ENCODE results near the gene INTS14.
A peak's percentile ranks its signal among the peaks of the same experiment; 100 is the strongest.

Gene INTS14

DNA sequence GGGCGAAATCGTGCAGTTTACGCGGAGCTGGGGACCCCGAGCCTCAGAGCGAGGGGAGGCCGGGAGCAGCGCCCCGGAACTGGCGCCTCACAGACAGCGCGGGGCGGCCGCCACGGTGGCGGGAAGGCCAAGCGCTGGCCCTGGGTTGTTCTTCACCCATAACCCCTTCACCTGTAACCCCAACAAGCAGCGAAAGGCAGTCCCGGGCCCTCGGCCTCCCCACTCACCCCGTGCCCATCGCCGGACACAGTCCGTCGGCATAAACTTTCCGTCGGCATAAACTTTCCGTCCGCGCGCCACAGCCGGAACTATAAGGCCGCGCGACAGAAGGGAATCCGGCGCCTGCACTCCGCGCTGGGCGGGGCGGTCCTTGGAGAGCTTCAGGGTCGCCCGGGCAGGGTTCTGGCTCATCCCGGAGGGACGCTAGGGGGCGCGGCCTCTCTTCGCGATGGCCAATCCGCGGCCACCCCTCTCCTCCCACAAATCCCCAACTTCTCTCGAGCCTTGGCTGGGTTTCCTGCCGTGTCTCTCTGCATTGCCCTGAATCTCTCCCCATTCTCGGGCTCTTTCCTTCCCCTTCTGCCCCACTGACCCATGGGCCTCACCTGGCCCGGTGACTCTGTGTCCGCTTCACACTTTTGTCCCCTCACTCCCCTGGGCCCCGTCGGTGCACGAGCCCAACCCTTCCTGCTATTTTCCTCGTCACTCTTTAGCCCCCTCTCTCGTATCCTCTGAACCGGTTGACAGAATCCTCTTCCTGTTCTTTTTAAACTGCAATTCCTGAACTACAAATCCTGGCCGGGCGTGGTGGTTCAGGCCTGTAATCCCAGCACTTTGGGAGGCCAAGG is at the start of gene INTS14:
INTS14 (minus strand) TSS at position 261 of the 848 bp plus-strand sequence. CDS start 3,751 bp downstream, outside the sequence.
- DNase-seq (ENCODE audit: low read depth) = peak; percentile 79

DNA sequence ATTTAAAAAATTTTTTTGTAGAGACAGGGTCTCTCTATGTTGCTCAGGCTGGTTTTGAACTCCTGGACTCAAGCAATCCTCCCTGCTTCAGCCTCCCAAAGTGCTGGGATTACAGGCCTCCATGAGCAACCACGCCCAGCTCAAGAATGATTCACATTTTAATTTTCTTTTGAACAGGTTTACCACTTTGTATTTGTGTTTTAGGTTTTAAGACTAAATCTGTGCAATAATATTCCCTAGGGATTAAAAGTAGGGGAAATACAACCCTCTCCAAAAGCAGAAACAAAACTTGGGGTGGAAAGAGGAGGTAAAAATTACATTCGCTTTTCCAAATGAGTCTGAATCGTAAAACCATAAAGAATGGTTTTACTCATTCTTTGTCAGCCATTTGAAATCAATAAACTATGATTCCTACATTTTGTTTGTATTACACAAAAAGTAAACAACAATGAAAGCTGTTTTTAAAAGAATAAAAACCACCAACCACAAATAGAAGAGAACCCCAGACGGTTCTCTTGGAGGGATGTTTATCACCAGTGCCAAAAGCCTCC is 48.6 kb upstream of the INTS14 start:
- no peak for DNase-seq (ENCODE audit: low read depth)

DNA sequence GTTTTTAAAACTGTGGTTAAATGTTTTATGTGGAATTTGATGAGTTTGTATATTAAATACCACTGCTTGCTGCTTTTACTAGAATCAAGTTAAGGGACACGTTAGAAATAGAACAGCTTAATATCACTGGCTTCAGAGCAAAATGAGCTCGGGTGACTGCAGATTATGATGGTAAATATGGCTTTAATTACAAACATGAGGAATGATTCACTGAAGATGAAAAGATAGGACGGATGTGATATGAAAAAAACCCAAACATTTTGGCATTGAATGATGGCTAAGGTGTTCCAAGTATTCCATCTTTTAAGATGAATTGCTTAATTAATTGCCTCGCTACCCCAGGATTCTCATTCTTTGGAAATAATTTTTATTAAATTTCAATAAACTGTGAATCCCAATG is 44.5 kb upstream of the INTS14 start:
- no peak for DNase-seq (ENCODE audit: low read depth)

DNA sequence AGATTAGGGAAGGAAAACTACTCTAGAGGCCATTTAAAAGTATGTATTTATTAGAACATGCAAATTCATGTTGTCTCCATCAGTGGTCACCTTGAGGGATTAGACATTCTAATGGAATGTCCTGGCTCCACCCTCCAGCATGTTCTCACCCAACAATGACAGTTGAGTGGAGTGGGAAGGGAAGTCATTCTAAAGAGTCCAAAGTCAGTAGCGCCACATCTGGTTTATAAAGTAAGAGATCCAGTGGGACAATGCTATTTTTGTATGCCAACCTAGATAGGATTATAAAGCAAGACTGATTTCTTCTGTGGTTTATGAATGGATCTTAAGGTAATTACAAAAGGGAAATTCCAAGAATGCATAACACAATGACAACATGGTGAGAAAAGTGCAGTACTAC is 44.1 kb upstream of the INTS14 start:
- peak; percentile 14 for DNase-seq (ENCODE audit: low read depth)

DNA sequence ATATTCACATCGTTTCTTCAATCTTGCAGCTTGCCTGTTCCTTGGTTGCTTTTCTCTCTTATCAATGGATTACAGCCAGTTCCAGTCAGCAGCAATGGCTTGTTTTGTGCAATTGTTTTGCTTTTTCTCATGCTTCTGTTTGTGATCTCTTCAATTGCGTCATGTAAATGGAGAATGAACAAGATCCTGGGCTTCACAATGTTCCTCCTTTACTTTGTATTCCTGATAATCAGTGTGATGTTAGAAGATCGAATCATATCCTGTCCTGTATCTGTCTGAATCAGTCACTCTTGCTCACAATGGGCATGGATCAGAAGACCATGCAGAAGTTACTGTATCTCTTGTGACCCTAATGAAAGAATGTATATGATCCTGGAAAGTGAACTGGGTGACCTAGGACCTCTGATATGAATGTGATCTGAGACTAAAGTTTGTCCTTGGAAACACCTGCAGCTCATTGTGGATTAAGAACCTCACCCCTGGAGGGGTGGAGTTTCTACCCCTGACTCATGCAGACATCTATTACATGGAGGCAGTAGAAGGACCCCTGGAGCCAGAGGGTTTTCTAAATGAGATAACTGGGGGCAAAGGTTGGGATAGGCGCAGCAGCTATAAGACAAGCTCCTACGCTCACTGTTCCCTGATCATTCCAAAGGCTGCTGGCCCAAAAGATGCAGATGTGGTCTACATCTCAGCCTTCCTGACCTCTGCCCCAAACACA is 43.0 kb upstream of the INTS14 start:
- DNase-seq (ENCODE audit: low read depth) = no peak

DNA sequence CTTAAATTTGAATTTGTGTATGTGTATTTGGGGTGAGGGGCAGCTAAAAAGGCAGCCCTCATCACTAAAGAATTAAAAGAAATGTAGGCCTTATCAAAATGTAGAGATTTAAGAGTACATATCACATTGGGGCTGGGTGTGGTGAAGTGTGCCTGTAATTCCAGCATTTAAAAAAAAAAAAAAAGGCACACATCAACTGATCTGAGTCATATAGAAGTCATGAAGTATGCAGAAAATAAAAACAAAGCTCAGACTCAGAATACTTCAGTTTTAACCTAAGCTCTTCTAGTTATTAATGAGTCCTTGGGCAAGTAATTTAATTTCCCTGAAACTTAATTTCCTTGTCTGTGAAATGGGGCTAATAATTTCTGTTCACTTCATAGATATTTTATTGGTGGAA is 42.4 kb upstream of the INTS14 start:
- DNase-seq (ENCODE audit: low read depth) = no peak

DNA sequence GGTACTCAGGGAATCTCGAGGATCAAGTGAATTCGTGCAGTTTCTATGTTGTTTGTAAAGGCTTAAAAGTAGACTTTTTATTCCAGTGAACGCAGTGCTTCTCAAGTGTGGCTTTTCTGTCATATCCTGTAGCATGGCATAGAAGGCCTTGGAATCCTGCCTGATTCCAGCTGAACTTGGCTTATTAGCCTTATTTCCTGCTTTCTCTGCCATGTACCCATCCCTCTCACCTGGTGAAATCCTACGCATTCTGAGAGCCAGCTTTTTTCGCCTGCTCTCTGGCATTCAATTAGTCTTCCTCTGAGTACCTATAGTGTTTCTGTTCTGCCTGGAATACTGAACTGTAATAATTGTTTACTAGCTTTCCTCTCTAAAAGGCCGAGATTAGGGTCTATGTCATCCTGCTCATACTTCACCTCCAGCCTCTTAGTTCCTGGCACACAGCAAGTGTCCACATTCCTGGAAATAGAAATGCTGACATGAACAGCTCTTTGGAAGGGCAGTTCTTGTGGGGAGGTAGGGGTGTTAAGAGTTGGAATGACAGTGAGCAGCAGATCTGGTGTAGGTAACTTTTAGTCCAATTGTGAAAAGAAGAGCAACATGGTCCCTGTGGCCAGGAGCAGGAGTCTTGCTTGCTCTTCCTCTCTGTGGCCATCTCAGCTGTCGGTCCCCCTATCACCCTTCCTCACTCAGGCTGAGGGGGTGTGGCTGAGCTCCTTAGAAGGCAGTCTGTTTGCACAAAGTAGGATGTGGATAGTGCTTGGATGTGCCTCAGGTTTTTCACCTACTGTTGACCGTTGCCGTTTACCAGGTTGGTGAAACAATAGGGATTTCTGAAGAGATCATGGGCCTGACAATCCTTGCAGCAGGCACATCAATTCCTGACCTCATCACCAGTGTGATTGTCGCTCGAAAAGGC is 41.2 kb upstream of the INTS14 start:
- no peak for DNase-seq (ENCODE audit: low read depth)

DNA sequence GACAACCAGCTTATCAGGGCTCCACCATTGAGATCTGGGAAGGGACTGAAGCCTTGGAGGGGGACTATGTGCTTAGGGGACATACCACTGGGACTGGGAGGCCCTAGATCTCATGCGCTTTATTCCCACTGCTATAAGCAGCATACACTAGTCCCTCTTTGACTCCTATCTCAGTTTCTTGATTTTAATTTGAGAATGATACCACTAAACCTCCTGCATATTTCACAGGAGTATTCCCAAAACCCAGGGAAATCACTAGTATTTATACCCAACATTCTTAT is 40.1 kb upstream of the INTS14 start:
- DNase-seq (ENCODE audit: low read depth) = no peak

GRCh38 chr15:65650312-65651041 is 39.5 kb upstream of the INTS14 start:
- no peak for DNase-seq (ENCODE audit: low read depth)

DNA sequence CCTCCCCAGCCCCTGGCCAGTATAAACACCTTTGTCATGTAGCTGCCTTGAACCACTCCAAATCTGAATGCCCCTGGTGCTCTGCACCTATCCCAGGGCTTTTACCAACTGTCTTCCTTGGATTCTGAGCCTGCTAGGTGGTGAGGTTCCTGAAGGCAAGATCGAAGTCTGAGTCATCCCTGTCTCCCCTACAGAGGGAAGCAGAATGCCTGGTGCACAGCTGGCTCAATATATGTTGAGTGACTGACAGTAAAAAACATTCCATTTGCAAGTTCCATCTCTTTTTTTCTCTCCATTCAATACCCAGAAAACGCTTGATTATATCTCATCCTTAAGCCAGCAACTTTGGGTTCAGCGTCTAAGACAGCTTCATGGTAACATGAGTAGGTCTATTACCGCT is 35.6 kb upstream of the INTS14 start:
- peak; percentile 20 for DNase-seq (ENCODE audit: low read depth)

DNA sequence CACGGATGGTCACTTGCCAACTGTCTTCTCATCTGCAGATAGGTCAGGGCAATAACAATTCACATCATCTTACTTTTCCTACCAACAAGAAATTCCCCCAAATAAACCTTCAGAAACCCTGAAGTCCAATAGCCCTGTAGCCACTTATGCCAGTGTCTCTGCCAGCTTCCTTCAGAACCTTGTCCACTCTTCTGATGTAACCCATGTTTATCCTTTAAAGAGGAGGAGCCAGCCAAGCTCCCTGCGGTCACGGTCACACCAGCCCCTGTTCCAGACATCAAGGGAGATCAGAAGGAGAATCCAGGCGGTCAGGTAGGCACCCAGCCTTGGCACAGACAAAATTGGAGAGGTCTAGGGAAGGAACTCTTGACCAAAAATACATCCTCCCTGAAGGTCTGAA is 34.5 kb upstream of the INTS14 start:
- no peak for DNase-seq (ENCODE audit: low read depth)

DNA sequence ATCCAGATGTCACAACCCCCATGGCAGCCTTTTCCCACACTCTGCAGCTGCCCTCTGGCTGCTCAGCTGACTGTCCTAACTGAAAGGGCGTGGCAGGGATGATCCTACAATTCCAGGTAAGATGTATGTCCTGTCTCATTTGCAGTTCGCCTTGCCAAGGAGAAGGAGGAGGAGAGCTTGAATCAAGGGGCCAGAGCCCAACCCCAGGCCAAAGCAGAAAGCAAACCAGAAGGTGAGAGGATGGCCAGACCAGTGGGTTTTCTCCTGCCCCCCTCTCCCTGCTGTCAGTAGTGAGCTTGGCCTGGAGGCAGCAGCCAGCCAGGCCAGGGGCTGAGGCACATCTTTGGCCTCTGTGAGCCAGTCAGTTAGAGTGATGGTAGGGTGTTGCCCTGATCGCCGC is 33.4 kb upstream of the INTS14 start:
- no peak for DNase-seq (ENCODE audit: low read depth)

DNA sequence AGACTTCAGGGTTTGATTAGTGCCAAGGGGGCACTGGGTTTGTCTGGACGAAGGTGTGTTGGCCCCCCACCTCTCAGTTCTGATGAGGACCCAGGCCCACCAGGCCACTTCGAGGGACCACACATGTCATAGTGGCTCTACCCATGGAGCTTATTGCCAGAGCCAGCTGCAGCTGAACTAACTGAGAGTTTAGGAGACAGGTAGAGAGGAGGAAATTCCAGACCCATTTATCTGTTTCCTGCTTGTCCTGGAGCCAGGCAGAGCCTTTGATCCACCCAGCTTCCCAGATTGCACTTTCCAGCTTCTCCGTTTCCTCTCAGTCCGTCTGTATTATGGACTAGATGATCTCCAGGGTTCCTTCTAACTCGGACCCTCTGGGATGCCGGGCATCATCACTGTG is 31.7 kb upstream of the INTS14 start:
- DNase-seq (ENCODE audit: low read depth) = no peak

GRCh38 chr15:65641768-65642475 is 31.0 kb upstream of the INTS14 start:
- DNase-seq (ENCODE audit: low read depth) = no peak

- DNase-seq (ENCODE audit: low read depth) = no peak
These were observed 28.6 kb upstream of the INTS14 start for GRCh38 chr15:65639509-65639908.

DNA sequence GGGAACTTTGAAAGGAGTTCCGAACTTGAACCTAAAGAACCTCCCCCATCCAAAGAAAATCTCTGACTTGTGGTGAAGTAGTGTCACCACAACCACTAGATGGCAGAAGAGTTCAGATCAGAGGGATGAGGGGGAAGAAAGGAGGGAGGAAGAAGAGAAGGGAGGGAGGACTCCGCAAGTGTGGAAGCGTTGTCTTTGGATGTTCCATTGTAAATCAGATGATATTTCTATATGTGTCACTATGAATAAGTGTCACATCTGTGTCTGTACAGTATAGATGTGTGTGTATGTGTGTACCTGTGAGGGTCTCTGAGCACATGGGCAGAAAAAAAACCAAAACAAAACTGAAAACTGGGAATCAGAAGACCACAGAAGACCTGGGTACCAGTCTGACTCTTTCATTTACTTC is 27.8 kb upstream of the INTS14 start:
- DNase-seq (ENCODE audit: low read depth) = peak; percentile 45

- no peak for DNase-seq (ENCODE audit: low read depth)
These were observed 27.2 kb upstream of the INTS14 start for GRCh38 chr15:65638109-65638508.

- DNase-seq (ENCODE audit: low read depth) = no peak
These were observed 23.4 kb upstream of the INTS14 start for GRCh38 chr15:65634356-65634755.

- no peak for DNase-seq (ENCODE audit: low read depth)
These were observed 22.8 kb upstream of the INTS14 start for GRCh38 chr15:65633752-65634151.

GRCh38 chr15:65632780-65633375 is 21.9 kb upstream of the INTS14 start:
- no peak for DNase-seq (ENCODE audit: low read depth)

GRCh38 chr15:65631503-65631902 is 20.6 kb upstream of the INTS14 start:
- no peak for DNase-seq (ENCODE audit: low read depth)

All from non-pigmented ciliary epithelial cell (primary cell).